GM12878 (cell line): ENCODE measurements around the gene ZNF462. TPM values are rescaled to one million over a fixed set of nuclear protein-coding genes. Genes with fewer than 3 reads are reported as not detected.

Source experiments
- ATAC-seq: fragments of 200-7000 bp; cut with Tn5 transposase; 3 replicates; pipeline ENCODE4 v1.9.1; 2020; ENCODE audit warnings: mild to moderate bottlenecking, moderate library complexity
- BruUV-seq: library from RNA; stranded (reverse); fragments of 400-500 nt; replicated peaks from 2 replicates; lab custom pipeline; 2021; lab: Mats Ljungman, UMichigan
- CTCF ChIA-PET: fragments of 300-600 bp; sonication (Branson Sonifier 250); formaldehyde crosslinking; extraction: SDS; loops from one replicate; lab custom pipeline; 2021; ENCODE audit warnings: inconsistent platforms; lab: Yijun Ruan, JAX
- POLR2A ChIA-PET: fragments of 350-600 bp; formaldehyde crosslinking; extraction: SDS; loops from one replicate; lab custom pipeline; 2021; ENCODE audit warnings: inconsistent platforms; lab: Charles Lee
- RAD21 ChIA-PET: fragments of 300-600 bp; sonication (Branson Sonifier 250); formaldehyde crosslinking; loops from one replicate; lab custom pipeline; 2023; ENCODE audit warnings: antibody characterized with exemption; ENCODE audit not compliant: unreplicated experiment; lab: Charles Lee
- SMC1A ChIA-PET: fragments of 300-600 bp; sonication (Branson Sonifier 250); formaldehyde crosslinking; loops from one replicate; lab custom pipeline; 2023; ENCODE audit not compliant: unreplicated experiment, uncharacterized antibody; lab: Charles Lee
- DNase-seq: peaks from one replicate; pipeline ENCODE4 v3.0.0-alpha.2; 2011; ENCODE audit warnings: low read depth, low spot score
- FAIRE-seq: peaks from 3 replicates; lab custom pipeline; 2011; peaks lifted over from hg19 to GRCh38; lab: Jason Lieb, UNC
- H2AFZ ChIP-seq: 2 replicates; pipeline ENCODE4 v1.6.0; 2011; ENCODE audit warnings: low read depth, low read length, control low read depth; ENCODE audit not compliant: control insufficient read depth
- H3K27ac ChIP-seq: 2 replicates; pipeline ENCODE4 v1.5.1; 2011; ENCODE audit warnings: control low read depth; ENCODE audit not compliant: control insufficient read depth, insufficient read depth
- H3K27me3 ChIP-seq, 2 experiments: replicated peaks in 1 of 2; 2 replicates each; pipeline versions ENCODE4 v1.6.0 to v1.6.1; 2011; ENCODE audit warnings: low read length in 1 of 2; ENCODE audit not compliant: control insufficient read depth in 2 of 2, insufficient read depth in 2 of 2
- H3K36me3 ChIP-seq, 2 experiments: 2 replicates each; pipeline ENCODE4 v1.5.1; 2011; ENCODE audit warnings: low read length in 1 of 2; ENCODE audit not compliant: control insufficient read depth in 2 of 2, insufficient read depth in 2 of 2
- H3K4me1 ChIP-seq: 2 replicates; pipeline ENCODE4 v1.6.1; 2011; ENCODE audit warnings: mild to moderate bottlenecking, low read length, moderate library complexity, mixed read lengths; ENCODE audit not compliant: control insufficient read depth, insufficient read depth
- H3K4me2 ChIP-seq: 2 replicates; pipeline ENCODE4 v1.6.0; 2011; ENCODE audit warnings: control low read depth; ENCODE audit not compliant: control insufficient read depth, insufficient read depth
- H3K4me3 ChIP-seq: fragments of 200-600 bp; sonication (generic); 2 replicates; pipeline ENCODE4 v1.5.1; 2016
- H3K79me2 ChIP-seq: 2 replicates; pipeline ENCODE4 v1.6.0; 2011; ENCODE audit warnings: low read length; ENCODE audit not compliant: control insufficient read depth, insufficient read depth
- H3K9ac ChIP-seq: 2 replicates; pipeline ENCODE4 v1.8.0; 2011; ENCODE audit warnings: low read length, control low read depth, mixed read lengths; ENCODE audit not compliant: control insufficient read depth, insufficient read depth
- H3K9me3 ChIP-seq: replicated peaks from 3 replicates; pipeline ENCODE4 v1.5.1; 2011; ENCODE audit warnings: mild to moderate bottlenecking, low read length; ENCODE audit not compliant: control insufficient read depth, insufficient read depth
- H4K20me1 ChIP-seq: 2 replicates; pipeline ENCODE4 v1.6.0; 2011; ENCODE audit not compliant: control insufficient read depth, insufficient read depth
- ASH2L ChIP-seq: fragments of 300-600, 200-600 bp; sonication (generic); IDR thresholded peaks from 2 replicates; pipeline ENCODE4 v1.6.1; 2017; ENCODE audit warnings: low read depth, mild to moderate bottlenecking, borderline replicate concordance
- BCL11A ChIP-seq: IDR thresholded peaks from 2 replicates; pipeline ENCODE4 v1.6.1; 2011; ENCODE audit warnings: low read depth, low read length
- CBX3 ChIP-seq: fragments of 200-600 bp; sonication (generic); IDR thresholded peaks from 2 replicates; pipeline ENCODE4 v1.6.1; 2016; ENCODE audit warnings: low read depth, borderline replicate concordance
- CREB1 ChIP-seq: IDR thresholded peaks from 2 replicates; pipeline ENCODE4 v1.6.1; 2012; ENCODE audit warnings: low read depth, mild to moderate bottlenecking, inconsistent platforms
- EED ChIP-seq: sonication (generic); IDR thresholded peaks from 2 replicates; pipeline ENCODE4 v1.6.1; 2016; ENCODE audit warnings: antibody characterized with exemption, low read depth
- HCFC1 ChIP-seq: fragments of 150-350 bp; IDR thresholded peaks from 2 replicates; pipeline ENCODE4 v1.6.1; 2014; ENCODE audit warnings: low read length
- IRF4 ChIP-seq: IDR thresholded peaks from 2 replicates; pipeline ENCODE4 v1.6.1; 2011; ENCODE audit warnings: low read depth, low read length
- MEF2A ChIP-seq: IDR thresholded peaks from 2 replicates; pipeline ENCODE4 v1.6.1; 2011; ENCODE audit warnings: low read depth, mild to moderate bottlenecking, low read length, moderate library complexity; ENCODE audit not compliant: insufficient read depth
- MEF2B ChIP-seq: fragments of 450-650 bp; IDR thresholded peaks from 2 replicates; pipeline ENCODE4 v1.6.1; 2018; ENCODE audit warnings: mild to moderate bottlenecking, moderate library complexity; ENCODE audit not compliant: partially characterized antibody, poor library complexity, severe bottlenecking
- NBN ChIP-seq: fragments of 450-650 bp; IDR thresholded peaks from 2 replicates; pipeline ENCODE4 v1.6.1; 2016
- SP1 ChIP-seq: IDR thresholded peaks from one replicate; pipeline ENCODE4 v1.6.1; 2011; ENCODE audit warnings: low read depth, low read length
- SREBF1 ChIP-seq: IDR thresholded peaks from 2 replicates; pipeline ENCODE4 v1.6.1; 2012; ENCODE audit warnings: mild to moderate bottlenecking, low read length
- WGBS: methylation state at CpG from one replicate; pipeline ENCODE4 v1.1.6; 2016; ENCODE audit warnings: low lambda C conversion rate; ENCODE audit not compliant: insufficient replicate concordance, insufficient coverage; ENCODE audit errors: missing lambda C conversion rate; 5-methylcytosine and 5-hydroxymethylcytosine counted together
- in situ Hi-C: fragments of 300-500 bp; cut with MboI; formaldehyde crosslinking; loops from 9 replicates; pipeline ENCODE4 v1.14.3; 2018; ENCODE audit warnings: mixed read lengths
- intact Hi-C: fragments of 100-400 bp; cut with micrococcal nuclease; formaldehyde crosslinking; loops from one replicate; pipeline ENCODE4 v1.14.2; 2022; ENCODE audit not compliant: unreplicated experiment
- polyA plus RNA-seq, 11 experiments: library from polyadenylated mRNA; depleted of rRNA in 4 of 11; unstranded in 6 of 11; stranded (reverse) in 5 of 11; fragments of >200 nt; fragmentation: Nextera tagmentation in 4 of 11; fragmentation: Illumina TruSeq in 1 of 11; extraction: Ambion mirVana in 4 of 11; extraction: Trizol in 1 of 11; gene quantifications; 1 replicate in 1 of 11; 2 replicates in 10 of 11; pipeline versions ENCODE4 v1.2.1 to v1.2.3, GENCODE V29; 2011 to 2016; ENCODE audit warnings: inconsistent platforms in 2 of 11, missing spikeins in 2 of 11, low read depth in 1 of 11
- total RNA-seq, 4 experiments: library from RNA; depleted of rRNA in 3 of 4; stranded (reverse); fragments of >200 nt in 3 of 4; fragmentation: Illumina TruSeq in 1 of 4; extraction: Trizol in 1 of 4; gene quantifications; 2 replicates each; pipeline versions ENCODE4 v1.2.1 to v1.2.3, GENCODE V29; 2013 to 2021
- TF ChIP-seq, protein P1 (sequence below): fragments of 150-350 bp; IDR thresholded peaks from 2 replicates; pipeline ENCODE4 v1.6.1; 2014; ENCODE audit warnings: mild to moderate bottlenecking, low read depth, low read length
- TF ChIP-seq, protein P2 (sequence below): fragments of 450-650 bp; IDR thresholded peaks from 2 replicates; pipeline ENCODE4 v1.6.1; 2017; ENCODE audit warnings: mild to moderate bottlenecking
- TF ChIP-seq, protein P3 (sequence below): fragments of 450-650 bp; IDR thresholded peaks from 2 replicates; pipeline ENCODE4 v1.6.1; 2017; ENCODE audit warnings: antibody characterized with exemption, mild to moderate bottlenecking, moderate library complexity
- TF ChIP-seq, protein P4 (sequence below): fragments of 450-650 bp; IDR thresholded peaks from 2 replicates; pipeline ENCODE4 v1.6.1; 2018; ENCODE audit warnings: borderline replicate concordance, mild to moderate bottlenecking; ENCODE audit not compliant: partially characterized antibody

Gene ZNF462
- total and polyA plus RNA-seq, 10 of the 15 experiments (the other 5 are each of a cell fraction or from before 2014, with no cell fraction given): 0.27 to 13.7 (median 0.55) TPM

DNA sequence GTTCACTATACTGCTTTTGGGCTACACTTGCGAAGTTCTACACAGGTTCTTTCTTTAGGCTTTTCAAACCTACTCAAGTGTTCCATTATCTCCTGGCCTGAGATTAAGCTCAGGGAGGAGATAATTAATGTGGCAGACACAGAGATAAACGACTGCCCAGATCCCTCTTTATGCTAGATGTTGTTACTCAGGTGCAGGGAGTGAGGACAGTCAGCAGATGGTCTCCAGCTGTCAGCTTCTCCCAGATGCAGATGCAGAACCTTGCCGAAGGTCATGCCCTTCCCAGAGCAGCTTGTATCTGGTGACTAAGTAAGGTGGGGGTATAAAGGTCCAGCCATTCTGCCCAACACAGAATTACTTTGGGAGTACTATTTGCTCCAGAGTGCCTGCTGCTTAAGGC is 166.2 kb downstream of the ZNF462 start:
- WGBS: 21% methylated on average over 3 of the region's 3 CpGs

More for the DNA sequence above, 166.2 kb downstream of the ZNF462 start:
- no peaks in the 10 kb centered on the region for H3K27me3 ChIP-seq
- RAD21 ChIA-PET: interaction anchor here (0.9 kb wide), 1 partner anchor 10 kb away, joined by 4 read pairs; no protein-coding TSS in a partner anchor
- intact Hi-C loops: no loop called here
- TF ChIP-seq BCL11A (no peak), IRF4 (no peak), SP1 (no peak), MEF2B (no peak), CBX3 (no peak), EED (no peak), NBN (no peak), HCFC1 (no peak), CREB1 (no peak), SREBF1 (no peak), ASH2L (no peak), MEF2A (no peak)
- TF ChIP-seq, protein P1, sequence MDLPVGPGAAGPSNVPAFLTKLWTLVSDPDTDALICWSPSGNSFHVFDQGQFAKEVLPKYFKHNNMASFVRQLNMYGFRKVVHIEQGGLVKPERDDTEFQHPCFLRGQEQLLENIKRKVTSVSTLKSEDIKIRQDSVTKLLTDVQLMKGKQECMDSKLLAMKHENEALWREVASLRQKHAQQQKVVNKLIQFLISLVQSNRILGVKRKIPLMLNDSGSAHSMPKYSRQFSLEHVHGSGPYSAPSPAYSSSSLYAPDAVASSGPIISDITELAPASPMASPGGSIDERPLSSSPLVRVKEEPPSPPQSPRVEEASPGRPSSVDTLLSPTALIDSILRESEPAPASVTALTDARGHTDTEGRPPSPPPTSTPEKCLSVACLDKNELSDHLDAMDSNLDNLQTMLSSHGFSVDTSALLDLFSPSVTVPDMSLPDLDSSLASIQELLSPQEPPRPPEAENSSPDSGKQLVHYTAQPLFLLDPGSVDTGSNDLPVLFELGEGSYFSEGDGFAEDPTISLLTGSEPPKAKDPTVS: no peak
- TF ChIP-seq, protein P2, sequence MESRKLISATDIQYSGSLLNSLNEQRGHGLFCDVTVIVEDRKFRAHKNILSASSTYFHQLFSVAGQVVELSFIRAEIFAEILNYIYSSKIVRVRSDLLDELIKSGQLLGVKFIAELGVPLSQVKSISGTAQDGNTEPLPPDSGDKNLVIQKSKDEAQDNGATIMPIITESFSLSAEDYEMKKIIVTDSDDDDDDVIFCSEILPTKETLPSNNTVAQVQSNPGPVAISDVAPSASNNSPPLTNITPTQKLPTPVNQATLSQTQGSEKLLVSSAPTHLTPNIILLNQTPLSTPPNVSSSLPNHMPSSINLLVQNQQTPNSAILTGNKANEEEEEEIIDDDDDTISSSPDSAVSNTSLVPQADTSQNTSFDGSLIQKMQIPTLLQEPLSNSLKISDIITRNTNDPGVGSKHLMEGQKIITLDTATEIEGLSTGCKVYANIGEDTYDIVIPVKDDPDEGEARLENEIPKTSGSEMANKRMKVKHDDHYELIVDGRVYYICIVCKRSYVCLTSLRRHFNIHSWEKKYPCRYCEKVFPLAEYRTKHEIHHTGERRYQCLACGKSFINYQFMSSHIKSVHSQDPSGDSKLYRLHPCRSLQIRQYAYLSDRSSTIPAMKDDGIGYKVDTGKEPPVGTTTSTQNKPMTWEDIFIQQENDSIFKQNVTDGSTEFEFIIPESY: no peak
- TF ChIP-seq, protein P3, sequence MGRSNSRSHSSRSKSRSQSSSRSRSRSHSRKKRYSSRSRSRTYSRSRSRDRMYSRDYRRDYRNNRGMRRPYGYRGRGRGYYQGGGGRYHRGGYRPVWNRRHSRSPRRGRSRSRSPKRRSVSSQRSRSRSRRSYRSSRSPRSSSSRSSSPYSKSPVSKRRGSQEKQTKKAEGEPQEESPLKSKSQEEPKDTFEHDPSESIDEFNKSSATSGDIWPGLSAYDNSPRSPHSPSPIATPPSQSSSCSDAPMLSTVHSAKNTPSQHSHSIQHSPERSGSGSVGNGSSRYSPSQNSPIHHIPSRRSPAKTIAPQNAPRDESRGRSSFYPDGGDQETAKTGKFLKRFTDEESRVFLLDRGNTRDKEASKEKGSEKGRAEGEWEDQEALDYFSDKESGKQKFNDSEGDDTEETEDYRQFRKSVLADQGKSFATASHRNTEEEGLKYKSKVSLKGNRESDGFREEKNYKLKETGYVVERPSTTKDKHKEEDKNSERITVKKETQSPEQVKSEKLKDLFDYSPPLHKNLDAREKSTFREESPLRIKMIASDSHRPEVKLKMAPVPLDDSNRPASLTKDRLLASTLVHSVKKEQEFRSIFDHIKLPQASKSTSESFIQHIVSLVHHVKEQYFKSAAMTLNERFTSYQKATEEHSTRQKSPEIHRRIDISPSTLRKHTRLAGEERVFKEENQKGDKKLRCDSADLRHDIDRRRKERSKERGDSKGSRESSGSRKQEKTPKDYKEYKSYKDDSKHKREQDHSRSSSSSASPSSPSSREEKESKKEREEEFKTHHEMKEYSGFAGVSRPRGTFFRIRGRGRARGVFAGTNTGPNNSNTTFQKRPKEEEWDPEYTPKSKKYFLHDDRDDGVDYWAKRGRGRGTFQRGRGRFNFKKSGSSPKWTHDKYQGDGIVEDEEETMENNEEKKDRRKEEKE: no peak
- TF ChIP-seq, protein P4, sequence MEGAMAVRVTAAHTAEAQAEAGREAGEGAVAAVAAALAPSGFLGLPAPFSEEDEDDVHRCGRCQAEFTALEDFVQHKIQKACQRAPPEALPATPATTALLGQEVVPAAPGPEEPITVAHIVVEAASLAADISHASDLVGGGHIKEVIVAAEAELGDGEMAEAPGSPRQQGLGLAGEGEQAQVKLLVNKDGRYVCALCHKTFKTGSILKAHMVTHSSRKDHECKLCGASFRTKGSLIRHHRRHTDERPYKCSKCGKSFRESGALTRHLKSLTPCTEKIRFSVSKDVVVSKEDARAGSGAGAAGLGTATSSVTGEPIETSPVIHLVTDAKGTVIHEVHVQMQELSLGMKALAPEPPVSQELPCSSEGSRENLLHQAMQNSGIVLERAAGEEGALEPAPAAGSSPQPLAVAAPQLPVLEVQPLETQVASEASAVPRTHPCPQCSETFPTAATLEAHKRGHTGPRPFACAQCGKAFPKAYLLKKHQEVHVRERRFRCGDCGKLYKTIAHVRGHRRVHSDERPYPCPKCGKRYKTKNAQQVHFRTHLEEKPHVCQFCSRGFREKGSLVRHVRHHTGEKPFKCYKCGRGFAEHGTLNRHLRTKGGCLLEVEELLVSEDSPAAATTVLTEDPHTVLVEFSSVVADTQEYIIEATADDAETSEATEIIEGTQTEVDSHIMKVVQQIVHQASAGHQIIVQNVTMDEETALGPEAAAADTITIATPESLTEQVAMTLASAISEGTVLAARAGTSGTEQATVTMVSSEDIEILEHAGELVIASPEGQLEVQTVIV: no peak
- TF ChIP-seq, all 136 proteins: peak for 0
- Histone ChIP-seq H3K4me3 (no peak overlapping the region), H2AFZ (no peak overlapping the region), H4K20me1 (no peaks in the 10 kb centered on the region), H3K9ac (no peak overlapping the region), H3K4me1 (peaks cover 2% of the 10 kb centered on the region; the same call in 1 of the 2 replicates), H3K9me3 (peaks cover 2% of the 10 kb centered on the region), H3K27ac (no peak overlapping the region), H3K79me2 (no peaks in the 10 kb centered on the region), H3K36me3 (no peaks in the 10 kb centered on the region), H3K4me2 (no peak overlapping the region)
- POLR2A ChIA-PET: interaction anchor here (1.0 kb wide), 2 partner anchors 9 to 11 kb away, joined by 3 to 6 read pairs; no protein-coding TSS in a partner anchor
- CTCF ChIA-PET: interaction anchor here (0.9 to 1.4 kb wide), 5 partner anchors 9 to 109 kb away, joined by 3 to 6 read pairs (median 3); no protein-coding TSS in a partner anchor
- in situ Hi-C loops: no loop called here
- SMC1A ChIA-PET: interaction anchor here (0.7 to 2.3 kb wide), 6 partner anchors 9 to 279 kb away, joined by 3 to 8 read pairs (median 4); no protein-coding TSS in a partner anchor
- BruUV-seq: no TSS peak
- DNase-seq (no peak), ATAC-seq (no peak), FAIRE-seq (no peak)
